GM20000 (cell line): ENCODE measurements around the gene TM7SF3.
"Not testable (repeated sequence)": the region's sequence is repeated elsewhere in the genome, so short reads cannot be mapped to it uniquely, and the experiment has no call there.

Source experiments
- DNase-seq: peaks from one replicate; pipeline ENCODE4 v3.0.0; 2012; ENCODE audit warnings: low spot score
- TF ChIP-seq, protein P1 (sequence below): IDR thresholded peaks from 2 replicates; pipeline ENCODE4 v1.5.1; 2012; ENCODE audit warnings: mild to moderate bottlenecking, control low read depth; ENCODE audit errors: extremely low read depth, missing control alignments

TM7SF3 gene

DNA sequence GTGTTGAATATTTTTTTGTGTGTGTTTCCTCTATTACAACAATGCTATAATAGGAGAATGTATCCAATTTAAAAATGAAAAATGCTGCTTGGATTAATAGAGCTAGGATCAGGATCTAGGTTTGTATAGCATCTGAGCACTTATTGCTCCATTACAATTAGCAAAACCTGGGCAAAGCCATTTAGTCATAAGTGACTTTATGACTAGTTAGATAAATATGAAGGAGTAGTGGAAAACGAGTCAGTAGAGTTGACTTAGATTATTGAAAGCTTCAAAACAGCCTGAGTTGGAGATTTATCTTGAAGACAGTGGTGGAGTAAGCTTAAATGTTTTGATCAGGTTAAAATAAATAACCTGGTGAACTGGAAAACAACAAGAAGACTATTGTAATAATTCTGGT lies 10.9 kb upstream of the TM7SF3 start:
- TF ChIP-seq, protein P1, sequence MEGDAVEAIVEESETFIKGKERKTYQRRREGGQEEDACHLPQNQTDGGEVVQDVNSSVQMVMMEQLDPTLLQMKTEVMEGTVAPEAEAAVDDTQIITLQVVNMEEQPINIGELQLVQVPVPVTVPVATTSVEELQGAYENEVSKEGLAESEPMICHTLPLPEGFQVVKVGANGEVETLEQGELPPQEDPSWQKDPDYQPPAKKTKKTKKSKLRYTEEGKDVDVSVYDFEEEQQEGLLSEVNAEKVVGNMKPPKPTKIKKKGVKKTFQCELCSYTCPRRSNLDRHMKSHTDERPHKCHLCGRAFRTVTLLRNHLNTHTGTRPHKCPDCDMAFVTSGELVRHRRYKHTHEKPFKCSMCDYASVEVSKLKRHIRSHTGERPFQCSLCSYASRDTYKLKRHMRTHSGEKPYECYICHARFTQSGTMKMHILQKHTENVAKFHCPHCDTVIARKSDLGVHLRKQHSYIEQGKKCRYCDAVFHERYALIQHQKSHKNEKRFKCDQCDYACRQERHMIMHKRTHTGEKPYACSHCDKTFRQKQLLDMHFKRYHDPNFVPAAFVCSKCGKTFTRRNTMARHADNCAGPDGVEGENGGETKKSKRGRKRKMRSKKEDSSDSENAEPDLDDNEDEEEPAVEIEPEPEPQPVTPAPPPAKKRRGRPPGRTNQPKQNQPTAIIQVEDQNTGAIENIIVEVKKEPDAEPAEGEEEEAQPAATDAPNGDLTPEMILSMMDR = no peak
- no peak for DNase-seq

DNA sequence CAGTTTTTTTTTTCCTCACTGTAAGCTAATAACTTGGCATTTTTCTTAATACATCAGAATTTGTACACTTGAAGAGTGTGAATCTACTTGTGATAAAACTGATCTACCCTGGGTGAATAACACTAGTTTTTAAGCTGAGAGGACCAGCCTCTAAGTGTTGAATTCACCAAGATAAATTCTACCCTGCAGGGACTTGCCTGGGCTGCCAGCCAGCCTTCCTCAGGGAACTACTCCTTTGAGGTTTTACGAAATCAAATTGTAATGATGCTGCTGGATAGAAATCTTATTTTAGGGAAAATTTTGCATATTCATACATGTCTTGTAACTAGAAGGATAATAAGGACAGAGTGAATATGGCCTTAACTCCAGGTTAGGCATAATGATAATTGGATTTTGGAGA lies 10.1 kb upstream of the TM7SF3 start:
- DNase-seq = no peak
- TF ChIP-seq, protein P1 = no peak

DNA sequence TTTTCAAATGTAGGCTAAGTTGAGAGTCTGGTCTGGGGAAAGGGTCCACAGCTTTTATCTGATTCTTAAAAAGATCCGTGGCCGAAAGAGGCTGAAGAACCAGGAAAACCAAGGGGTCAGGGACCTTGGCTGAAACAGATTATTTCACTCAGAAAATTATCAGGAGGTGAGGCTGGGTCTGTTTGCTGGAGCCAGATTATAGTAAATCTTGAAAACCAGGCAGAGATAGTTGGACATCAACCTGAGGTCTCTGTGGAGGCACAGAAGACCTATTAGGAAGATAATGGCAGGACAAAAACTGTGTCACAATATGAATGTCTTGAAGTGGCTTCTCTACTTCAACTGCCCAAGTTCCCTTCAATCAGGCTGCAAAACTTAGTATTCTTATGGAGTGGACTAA lies 6.6 kb upstream of the TM7SF3 start:
- TF ChIP-seq, protein P1 = no peak
- DNase-seq = no peak

DNA sequence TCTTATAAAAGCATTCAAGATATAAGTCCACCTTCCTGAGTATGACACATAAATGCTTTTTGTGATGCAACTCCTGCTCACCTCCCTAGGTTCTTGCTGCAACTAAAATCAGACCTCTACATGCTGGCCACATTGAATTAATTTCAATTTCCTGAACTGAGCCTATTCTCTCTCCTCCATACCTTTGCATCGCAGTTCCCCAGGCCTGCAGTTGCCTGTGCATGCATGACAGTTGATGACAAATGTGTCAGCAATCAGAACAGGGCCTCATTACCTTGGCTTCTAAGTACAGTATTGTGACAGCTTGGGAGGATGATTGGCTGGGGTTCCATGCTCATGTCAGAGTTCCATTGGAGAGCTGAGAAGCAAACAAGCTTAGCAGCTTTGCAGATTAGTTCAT lies 3.9 kb upstream of the TM7SF3 start:
- TF ChIP-seq, protein P1 = no peak
- DNase-seq = no peak

DNA sequence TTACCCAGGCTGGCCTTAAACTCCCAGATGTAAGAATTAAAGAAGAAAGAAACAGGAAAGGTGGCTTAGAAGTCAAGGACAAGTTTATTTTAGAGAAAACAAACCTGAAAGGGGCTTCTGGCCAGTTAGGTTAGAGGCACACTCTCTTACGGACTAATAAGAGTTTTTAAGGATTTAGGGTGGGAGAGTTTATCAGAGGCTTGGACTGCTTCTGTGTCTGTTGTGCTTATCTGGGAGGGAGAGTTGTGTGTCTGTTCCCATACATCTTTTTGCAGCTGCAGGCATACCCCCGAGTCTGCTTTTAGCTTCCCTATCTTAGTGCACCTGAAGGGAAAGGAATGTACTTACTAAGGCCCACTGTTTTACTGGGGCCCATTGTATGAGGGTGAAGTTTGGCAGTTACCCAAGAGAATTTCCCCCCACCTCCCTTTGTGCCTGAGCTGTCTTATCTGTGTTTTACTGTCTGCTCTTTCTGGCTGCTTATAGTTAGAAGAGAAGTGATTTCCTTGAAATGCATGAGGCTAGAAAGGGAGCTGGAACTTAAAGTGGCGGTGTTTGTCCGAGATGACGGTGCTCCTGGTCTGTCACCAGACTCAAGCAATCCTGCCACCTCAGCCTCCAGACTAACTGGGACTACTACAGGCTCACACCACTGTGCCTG lies 3.1 kb upstream of the TM7SF3 start:
- not testable (repeated sequence) for DNase-seq

DNA sequence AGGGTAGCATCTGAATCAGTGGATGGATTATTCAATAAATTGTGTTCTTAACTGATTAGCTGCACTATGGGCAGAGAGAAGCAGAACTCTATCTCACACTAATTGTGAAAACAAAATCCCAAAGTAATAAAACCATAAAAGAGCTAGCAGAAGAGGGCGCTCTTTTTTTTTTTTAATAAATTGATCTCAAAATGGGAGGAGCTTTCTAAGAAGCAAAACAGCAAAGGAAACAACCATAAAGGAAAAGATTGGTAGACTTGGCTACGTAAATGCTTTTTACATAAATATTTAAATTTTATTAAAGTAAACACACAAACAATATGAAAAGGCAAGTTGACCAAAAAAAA lies 1.5 kb upstream of the TM7SF3 start:
- TF ChIP-seq, protein P1 = peak; percentile 17
- DNase-seq = peak; percentile 47

DNA sequence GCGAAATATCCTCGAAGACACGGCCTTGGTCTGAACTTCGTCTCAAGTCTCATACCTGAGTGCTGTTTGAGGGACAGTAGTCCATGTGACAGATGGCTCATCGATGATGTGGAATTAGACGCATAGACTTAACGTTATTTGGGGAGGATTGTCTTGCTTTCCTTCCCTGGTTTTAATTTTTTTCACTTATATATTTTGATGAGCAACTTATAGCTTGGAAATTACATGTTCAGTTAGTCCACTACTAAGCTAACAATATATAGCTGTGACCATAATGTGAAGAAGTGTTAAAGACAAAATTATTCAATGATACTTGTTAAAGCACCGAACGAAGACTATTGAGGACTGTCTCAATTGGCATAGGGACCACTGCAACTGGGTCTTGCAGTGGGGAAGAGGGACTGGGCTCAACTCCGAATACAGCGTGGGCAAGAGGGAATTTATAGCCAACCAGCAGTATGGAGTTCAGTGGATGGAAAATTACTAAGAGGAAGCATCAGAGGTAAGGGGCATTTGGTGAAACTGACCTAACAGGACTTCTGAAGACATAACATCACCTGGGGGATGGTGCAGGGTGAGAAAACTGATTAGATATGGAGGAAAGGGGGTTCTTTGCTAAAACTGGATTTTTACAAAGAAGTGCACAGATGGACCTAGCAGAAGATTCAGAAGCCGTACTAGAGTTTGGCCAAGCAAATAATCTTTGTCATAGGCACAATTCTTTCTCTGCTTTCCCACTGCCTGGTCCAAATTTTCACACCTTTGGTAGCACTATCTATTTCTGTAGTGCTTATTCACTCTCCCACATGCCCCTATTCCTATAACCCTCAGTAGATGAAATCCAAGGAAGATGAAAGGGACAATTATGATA lies 910 bp upstream of the TM7SF3 start:
- TF ChIP-seq, protein P1 = no peak
- no peak for DNase-seq
